Neural cell (in vitro differentiated cells): ENCODE results near the gene RHEBL1. TPM values are rescaled to one million over a fixed set of nuclear protein-coding genes. Genes with fewer than 3 reads are reported as not detected.

Source experiments
- H2AFZ ChIP-seq: fragments of 200-600, 300-800 bp; sonication (generic), shearing (Covaris generic); 2 replicates; pipeline ENCODE4 v1.6.0; 2014; ENCODE audit warnings: low read depth, mild to moderate bottlenecking, antibody characterized with exemption, low read length, moderate library complexity
- H3F3A ChIP-seq: fragments of 200-600 bp; shearing (Covaris generic); 2 replicates; pipeline ENCODE4 v1.6.1; 2016; ENCODE audit warnings: mild to moderate bottlenecking, moderate library complexity, mixed read lengths, antibody characterized with exemption, low read length; ENCODE audit not compliant: insufficient read depth, poor library complexity, severe bottlenecking
- H3K27ac ChIP-seq: fragments of 200-600, 300-800 bp; sonication (generic), shearing (Covaris generic); 2 replicates; pipeline ENCODE4 v1.5.1; 2014; ENCODE audit warnings: mild to moderate bottlenecking, low read length, moderate library complexity
- H3K27me3 ChIP-seq: fragments of 300-800, 200-600 bp; sonication (generic), shearing (Covaris generic); 2 replicates; pipeline ENCODE4 v1.6.0; 2014; ENCODE audit warnings: mild to moderate bottlenecking, low read depth, low read length, moderate library complexity; ENCODE audit not compliant: insufficient read depth
- H3K36me3 ChIP-seq: fragments of 300-800, 200-600 bp; sonication (generic), shearing (Covaris generic); 2 replicates; pipeline ENCODE4 v1.5.1; 2014; ENCODE audit warnings: mild to moderate bottlenecking, antibody characterized with exemption, low read length, moderate library complexity; ENCODE audit not compliant: insufficient read depth
- H3K4me2 ChIP-seq: fragments of 300-800, 200-600 bp; sonication (generic), shearing (Covaris generic); 2 replicates; pipeline ENCODE4 v1.6.0; 2014; ENCODE audit warnings: mild to moderate bottlenecking, low read length
- H3K4me3 ChIP-seq: fragments of 300-800, 200-600 bp; sonication (generic), shearing (Covaris generic); 2 replicates; pipeline ENCODE4 v1.5.1; 2014; ENCODE audit warnings: mild to moderate bottlenecking, low read length, moderate library complexity
- H3K79me2 ChIP-seq: fragments of 200-600 bp; shearing (Covaris generic); replicated peaks from 2 replicates; pipeline ENCODE4 v1.6.0; 2014; ENCODE audit warnings: mild to moderate bottlenecking, low read length, moderate library complexity; ENCODE audit not compliant: insufficient read depth
- H3K9ac ChIP-seq: fragments of 300-800, 200-600 bp; sonication (generic), shearing (Covaris generic); 2 replicates; pipeline ENCODE4 v1.6.1; 2016; ENCODE audit warnings: mild to moderate bottlenecking, low read length, mixed read lengths
- H3K9me2 ChIP-seq: fragments of 200-600 bp; shearing (Covaris generic); 2 replicates; pipeline ENCODE4 v1.6.1; 2016; ENCODE audit warnings: mild to moderate bottlenecking, low read length, mixed read lengths; ENCODE audit not compliant: insufficient read depth
- H3K9me3 ChIP-seq: fragments of 200-600, 300-800 bp; sonication (generic), shearing (Covaris generic); 2 replicates; pipeline ENCODE4 v1.6.1; 2016; ENCODE audit warnings: mild to moderate bottlenecking, mixed run types, low read length, moderate library complexity, mixed read lengths
- H4K20me1 ChIP-seq: fragments of 200-600 bp; shearing (Covaris generic); 2 replicates; pipeline ENCODE4 v1.6.1; 2016; ENCODE audit warnings: mild to moderate bottlenecking, mixed run types; ENCODE audit not compliant: insufficient read depth
- EP300 ChIP-seq: fragments of 450-650 bp; conservative IDR thresholded peaks from 2 replicates; pipeline ENCODE4 v1.6.1; 2014; ENCODE audit warnings: antibody characterized with exemption, mild to moderate bottlenecking, moderate library complexity; ENCODE audit not compliant: poor library complexity, severe bottlenecking
- EZH2 ChIP-seq: fragments of 200-600, 300-800 bp; shearing (Covaris generic), sonication (generic); IDR thresholded peaks from 2 replicates; pipeline ENCODE4 v1.6.1; 2014; ENCODE audit warnings: antibody characterized with exemption, low read length, borderline replicate concordance, mild to moderate bottlenecking; ENCODE audit not compliant: insufficient read depth, poor library complexity, severe bottlenecking
- MXI1 ChIP-seq: fragments of 450-650 bp; conservative IDR thresholded peaks from 2 replicates; pipeline ENCODE4 v1.6.1; 2014; ENCODE audit warnings: antibody characterized with exemption, mild to moderate bottlenecking; ENCODE audit not compliant: poor library complexity, severe bottlenecking
- POLR2AphosphoS5 ChIP-seq: IDR thresholded peaks from 2 replicates; pipeline ENCODE4 v1.6.1; 2012
- RAD21 ChIP-seq: fragments of 450-650 bp; conservative IDR thresholded peaks from 2 replicates; pipeline ENCODE4 v1.6.1; 2014; ENCODE audit warnings: antibody characterized with exemption, mild to moderate bottlenecking, moderate library complexity
- SMC3 ChIP-seq: fragments of 450-650 bp; conservative IDR thresholded peaks from 2 replicates; pipeline ENCODE4 v1.6.1; 2014; ENCODE audit warnings: antibody characterized with exemption, mild to moderate bottlenecking, moderate library complexity; ENCODE audit not compliant: poor library complexity
- TAF1 ChIP-seq: IDR thresholded peaks from 2 replicates; pipeline ENCODE4 v1.6.1; 2012; ENCODE audit warnings: low read depth
- polyA plus RNA-seq: library from polyadenylated mRNA; depleted of rRNA; stranded (reverse); fragments of >200 nt; gene quantifications from 2 replicates; pipeline ENCODE4 v1.2.3, GENCODE V29; 2014
- TF ChIP-seq, protein P1 (sequence below): fragments of 450-650 bp; IDR thresholded peaks from 2 replicates; pipeline ENCODE4 v1.5.1; 2014; ENCODE audit warnings: antibody characterized with exemption, mild to moderate bottlenecking, moderate library complexity; ENCODE audit not compliant: poor library complexity, severe bottlenecking
- TF ChIP-seq, protein P2 (sequence below): IDR thresholded peaks from 2 replicates; pipeline ENCODE4 v1.6.1; 2012; ENCODE audit warnings: borderline replicate concordance

The RHEBL1 gene
- polyA plus RNA-seq, 1 donor from 2014 or later, result 0.68 TPM

DNA sequence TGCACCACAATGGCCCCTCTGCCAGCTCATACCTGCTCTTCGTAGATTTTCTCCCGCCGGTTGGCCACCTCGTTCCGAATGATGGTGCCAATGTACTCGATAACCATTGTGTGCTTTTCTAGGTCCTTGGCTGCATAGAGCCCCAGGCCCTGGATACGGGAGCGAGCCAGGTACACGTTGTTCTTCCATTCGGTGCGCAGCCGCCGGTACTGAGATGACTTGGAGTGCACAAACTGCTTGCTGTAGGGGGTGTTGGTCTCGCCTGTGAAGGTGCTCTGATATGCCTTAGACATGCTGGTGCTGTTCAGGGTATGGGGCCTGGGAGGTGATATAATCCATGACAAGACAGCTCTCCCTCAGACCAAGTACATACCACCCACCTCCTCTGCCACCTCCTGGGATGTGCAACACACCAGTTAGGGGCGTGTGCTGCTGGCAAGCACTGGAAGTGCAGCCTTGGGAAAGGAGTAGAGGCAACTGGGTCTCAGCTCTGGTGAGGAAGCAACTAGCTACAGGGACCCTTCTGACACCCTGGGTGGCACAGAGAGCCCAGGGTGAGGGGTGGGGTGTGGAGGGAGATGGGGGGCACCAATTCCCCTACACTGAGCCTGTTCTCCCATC lies 47.1 kb downstream of the RHEBL1 start:
- Histone ChIP-seq H3K9ac (no peak overlapping the region), H3K36me3 (no peaks in the 10 kb centered on the region), H4K20me1 (no peaks in the 10 kb centered on the region), H3K27me3 (no peaks in the 10 kb centered on the region), H3K79me2 (no peaks in the 10 kb centered on the region), H3F3A (peaks cover under 1% of the 10 kb centered on the region), H3K27ac (no peak overlapping the region), H3K4me2 (no peak overlapping the region), H3K9me2 (no peaks in the 10 kb centered on the region), H3K9me3 (no peaks in the 10 kb centered on the region), H2AFZ (no peak overlapping the region), H3K4me3 (no peak overlapping the region)
- TF ChIP-seq TAF1 (no peak), MXI1 (no peak), EZH2 (no peak), EP300 (no peak), POLR2AphosphoS5 (no peak), RAD21 (no peak), SMC3 (no peak)
- TF ChIP-seq, protein P1, sequence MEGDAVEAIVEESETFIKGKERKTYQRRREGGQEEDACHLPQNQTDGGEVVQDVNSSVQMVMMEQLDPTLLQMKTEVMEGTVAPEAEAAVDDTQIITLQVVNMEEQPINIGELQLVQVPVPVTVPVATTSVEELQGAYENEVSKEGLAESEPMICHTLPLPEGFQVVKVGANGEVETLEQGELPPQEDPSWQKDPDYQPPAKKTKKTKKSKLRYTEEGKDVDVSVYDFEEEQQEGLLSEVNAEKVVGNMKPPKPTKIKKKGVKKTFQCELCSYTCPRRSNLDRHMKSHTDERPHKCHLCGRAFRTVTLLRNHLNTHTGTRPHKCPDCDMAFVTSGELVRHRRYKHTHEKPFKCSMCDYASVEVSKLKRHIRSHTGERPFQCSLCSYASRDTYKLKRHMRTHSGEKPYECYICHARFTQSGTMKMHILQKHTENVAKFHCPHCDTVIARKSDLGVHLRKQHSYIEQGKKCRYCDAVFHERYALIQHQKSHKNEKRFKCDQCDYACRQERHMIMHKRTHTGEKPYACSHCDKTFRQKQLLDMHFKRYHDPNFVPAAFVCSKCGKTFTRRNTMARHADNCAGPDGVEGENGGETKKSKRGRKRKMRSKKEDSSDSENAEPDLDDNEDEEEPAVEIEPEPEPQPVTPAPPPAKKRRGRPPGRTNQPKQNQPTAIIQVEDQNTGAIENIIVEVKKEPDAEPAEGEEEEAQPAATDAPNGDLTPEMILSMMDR, result no peak
- TF ChIP-seq, protein P2, sequence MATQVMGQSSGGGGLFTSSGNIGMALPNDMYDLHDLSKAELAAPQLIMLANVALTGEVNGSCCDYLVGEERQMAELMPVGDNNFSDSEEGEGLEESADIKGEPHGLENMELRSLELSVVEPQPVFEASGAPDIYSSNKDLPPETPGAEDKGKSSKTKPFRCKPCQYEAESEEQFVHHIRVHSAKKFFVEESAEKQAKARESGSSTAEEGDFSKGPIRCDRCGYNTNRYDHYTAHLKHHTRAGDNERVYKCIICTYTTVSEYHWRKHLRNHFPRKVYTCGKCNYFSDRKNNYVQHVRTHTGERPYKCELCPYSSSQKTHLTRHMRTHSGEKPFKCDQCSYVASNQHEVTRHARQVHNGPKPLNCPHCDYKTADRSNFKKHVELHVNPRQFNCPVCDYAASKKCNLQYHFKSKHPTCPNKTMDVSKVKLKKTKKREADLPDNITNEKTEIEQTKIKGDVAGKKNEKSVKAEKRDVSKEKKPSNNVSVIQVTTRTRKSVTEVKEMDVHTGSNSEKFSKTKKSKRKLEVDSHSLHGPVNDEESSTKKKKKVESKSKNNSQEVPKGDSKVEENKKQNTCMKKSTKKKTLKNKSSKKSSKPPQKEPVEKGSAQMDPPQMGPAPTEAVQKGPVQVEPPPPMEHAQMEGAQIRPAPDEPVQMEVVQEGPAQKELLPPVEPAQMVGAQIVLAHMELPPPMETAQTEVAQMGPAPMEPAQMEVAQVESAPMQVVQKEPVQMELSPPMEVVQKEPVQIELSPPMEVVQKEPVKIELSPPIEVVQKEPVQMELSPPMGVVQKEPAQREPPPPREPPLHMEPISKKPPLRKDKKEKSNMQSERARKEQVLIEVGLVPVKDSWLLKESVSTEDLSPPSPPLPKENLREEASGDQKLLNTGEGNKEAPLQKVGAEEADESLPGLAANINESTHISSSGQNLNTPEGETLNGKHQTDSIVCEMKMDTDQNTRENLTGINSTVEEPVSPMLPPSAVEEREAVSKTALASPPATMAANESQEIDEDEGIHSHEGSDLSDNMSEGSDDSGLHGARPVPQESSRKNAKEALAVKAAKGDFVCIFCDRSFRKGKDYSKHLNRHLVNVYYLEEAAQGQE, result no peak

GRCh38 chr12:49021292-49021915 lies 48.4 kb downstream of the RHEBL1 start:
- no peaks in the 10 kb centered on the region for H3K9me2 ChIP-seq
- H3K27me3 ChIP-seq, result no peaks in the 10 kb centered on the region
- no peak overlapping the region for H2AFZ ChIP-seq
- no peaks in the 10 kb centered on the region for H3K9me3 ChIP-seq
- no peaks in the 10 kb centered on the region for H4K20me1 ChIP-seq
- H3K79me2 ChIP-seq, result no peaks in the 10 kb centered on the region
- H3K9ac ChIP-seq, result no peak overlapping the region
- H3F3A ChIP-seq, result peaks cover 3% of the 10 kb centered on the region
- no peak overlapping the region for H3K4me3 ChIP-seq
- H3K27ac ChIP-seq, result no peak overlapping the region
- H3K4me2 ChIP-seq, result no peak overlapping the region
- TF ChIP-seq, protein P1, result no peak
- no peak for TF ChIP-seq POLR2AphosphoS5
- no peak for TF ChIP-seq SMC3
- no peak for TF ChIP-seq RAD21
- no peak for TF ChIP-seq MXI1
- TF ChIP-seq EP300, result no peak
- TF ChIP-seq, protein P2, result no peak
- no peak for TF ChIP-seq EZH2
- TF ChIP-seq TAF1, result no peak
- H3K36me3 ChIP-seq, result no peaks in the 10 kb centered on the region
